ENCODE data around the gene OTOP2.

DNA sequence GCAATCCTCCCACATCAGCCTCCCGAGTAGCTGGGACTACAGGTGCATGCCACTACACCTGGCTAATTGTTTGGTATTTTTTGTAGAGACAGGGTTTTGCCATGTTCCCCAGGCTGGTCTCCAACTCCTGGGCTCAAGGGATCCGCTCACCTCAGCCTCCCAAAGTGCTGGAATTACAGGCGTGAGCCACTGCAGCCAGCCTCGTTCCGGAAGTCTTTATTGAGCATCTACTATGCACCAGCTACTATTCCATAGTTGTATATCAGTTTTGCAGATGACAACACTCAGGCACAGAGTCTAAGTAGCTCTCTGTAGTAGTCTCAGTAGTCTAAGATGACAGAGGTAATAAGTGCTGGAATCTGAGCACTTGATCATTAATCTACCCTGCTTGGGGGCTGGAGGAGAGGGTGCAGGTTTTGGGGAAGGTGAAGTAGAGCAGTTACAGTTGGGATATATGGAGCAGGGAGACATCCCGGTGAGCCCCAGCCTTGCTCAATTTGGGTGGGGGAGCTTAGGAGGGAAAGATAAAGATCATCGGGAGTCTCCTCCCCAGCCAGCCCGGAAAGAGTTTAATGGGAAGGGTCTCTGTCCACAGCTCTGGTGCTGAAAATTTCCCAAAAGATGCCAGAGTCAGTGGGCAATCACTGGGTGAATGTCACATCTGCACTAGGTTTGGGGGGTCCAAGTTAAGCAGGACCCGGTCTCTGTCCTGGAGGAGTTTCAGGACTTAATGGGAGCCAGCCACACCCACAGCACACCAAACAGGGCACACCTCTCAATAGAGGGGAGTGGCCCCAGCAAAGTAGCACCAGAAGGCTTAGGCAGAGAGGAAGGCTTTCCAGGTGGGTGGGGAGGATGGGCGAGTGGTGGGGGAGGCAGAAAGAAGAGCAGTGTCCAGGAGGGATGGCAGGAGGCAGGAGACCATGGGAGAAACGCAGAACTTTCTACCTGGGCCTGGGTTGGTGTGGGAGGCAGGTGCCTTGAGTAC, 13.3 kb downstream of the OTOP2 start:
- TF ChIP-seq, protein P1, sequence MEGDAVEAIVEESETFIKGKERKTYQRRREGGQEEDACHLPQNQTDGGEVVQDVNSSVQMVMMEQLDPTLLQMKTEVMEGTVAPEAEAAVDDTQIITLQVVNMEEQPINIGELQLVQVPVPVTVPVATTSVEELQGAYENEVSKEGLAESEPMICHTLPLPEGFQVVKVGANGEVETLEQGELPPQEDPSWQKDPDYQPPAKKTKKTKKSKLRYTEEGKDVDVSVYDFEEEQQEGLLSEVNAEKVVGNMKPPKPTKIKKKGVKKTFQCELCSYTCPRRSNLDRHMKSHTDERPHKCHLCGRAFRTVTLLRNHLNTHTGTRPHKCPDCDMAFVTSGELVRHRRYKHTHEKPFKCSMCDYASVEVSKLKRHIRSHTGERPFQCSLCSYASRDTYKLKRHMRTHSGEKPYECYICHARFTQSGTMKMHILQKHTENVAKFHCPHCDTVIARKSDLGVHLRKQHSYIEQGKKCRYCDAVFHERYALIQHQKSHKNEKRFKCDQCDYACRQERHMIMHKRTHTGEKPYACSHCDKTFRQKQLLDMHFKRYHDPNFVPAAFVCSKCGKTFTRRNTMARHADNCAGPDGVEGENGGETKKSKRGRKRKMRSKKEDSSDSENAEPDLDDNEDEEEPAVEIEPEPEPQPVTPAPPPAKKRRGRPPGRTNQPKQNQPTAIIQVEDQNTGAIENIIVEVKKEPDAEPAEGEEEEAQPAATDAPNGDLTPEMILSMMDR (IDR thresholded peaks at IDR 0.05), result no peak
- no peak for TF ChIP-seq POLR2A (IDR thresholded peaks at IDR 0.05; ENCODE audit: low read depth)
- TF ChIP-seq POLR2AphosphoS5 (IDR thresholded peaks at IDR 0.05), result no peak
- no peak for TF ChIP-seq EP300 (IDR thresholded peaks at IDR 0.05)

All from esophagus muscularis mucosa (tissue), 4 donors.